ENCODE measurements around the gene IMPDH1.

GRCh38 chr7:128351296-128352152 is 58.3 kb downstream of the IMPDH1 start:
- TF ChIP-seq EP300 (IDR thresholded peaks at IDR 0.05) (no peak), JUN (IDR thresholded peaks at IDR 0.05) (no peak), MYC (IDR thresholded peaks at IDR 0.05; ENCODE audit: borderline replicate concordance, low read length) (no peak), ZSCAN20 (CRISPR knock-in tag; IDR thresholded peaks at IDR 0.05) (no peak), POLR2A (IDR thresholded peaks at IDR 0.05; ENCODE audit: low read length) (no peak), RNF2 (IDR thresholded peaks at IDR 0.05; ENCODE audit: borderline replicate concordance, low read depth) (no peak), POLR2AphosphoS2 (conservative IDR thresholded peaks at IDR 0.05; ENCODE audit: low read length) (no peak), CTCF (IDR thresholded peaks at IDR 0.05) (no peak), RAD21 (conservative IDR thresholded peaks at IDR 0.05 in 1 of 2, IDR thresholded peaks at IDR 0.05 in 1 of 2) (no peak), PHF8 (IDR thresholded peaks at IDR 0.05; ENCODE audit: borderline replicate concordance, low read depth) (no peak), FOSB (CRISPR knock-in tag; IDR thresholded peaks at IDR 0.05) (no peak), REST (IDR thresholded peaks at IDR 0.05) (no peak), CEBPB (IDR thresholded peaks at IDR 0.05) (no peak)
